Neural progenitor cell (in vitro differentiated cells): ENCODE measurements around the gene VWA5B1. TPM values are rescaled to one million over a fixed set of nuclear protein-coding genes. Genes with fewer than 3 reads are reported as not detected.

Source experiments
- DNase-seq: peaks from one replicate; pipeline ENCODE4 v3.0.0-alpha.2; 2016; ENCODE audit warnings: low spot score
- H2AFZ ChIP-seq: fragments of 200-600 bp; sonication (generic); replicated peaks from 2 replicates; pipeline ENCODE4 v1.6.1; 2016; ENCODE audit warnings: antibody characterized with exemption
- H3F3A ChIP-seq: fragments of 200-600 bp; sonication (generic); 2 replicates; pipeline ENCODE4 v1.6.1; 2016; ENCODE audit warnings: antibody characterized with exemption, low read depth
- H3K27ac ChIP-seq: fragments of 200-600 bp; sonication (generic); 2 replicates; pipeline ENCODE4 v1.5.1; 2016; ENCODE audit warnings: mild to moderate bottlenecking
- H3K27me3 ChIP-seq: fragments of 200-600 bp; sonication (generic); 2 replicates; pipeline ENCODE4 v1.6.1; 2016; ENCODE audit warnings: mild to moderate bottlenecking, moderate library complexity
- H3K36me3 ChIP-seq: fragments of 200-600 bp; sonication (generic); 2 replicates; pipeline ENCODE4 v1.5.1; 2016
- H3K4me1 ChIP-seq: fragments of 200-600 bp; sonication (generic); 2 replicates; pipeline ENCODE4 v1.6.1; 2016; ENCODE audit warnings: mixed run types
- H3K4me2 ChIP-seq: fragments of 200-600 bp; sonication (generic); 2 replicates; pipeline ENCODE4 v1.6.1; 2016
- H3K4me3 ChIP-seq: fragments of 200-600 bp; sonication (generic); 2 replicates; pipeline ENCODE4 v1.5.1; 2016
- H3K79me2 ChIP-seq: fragments of 200-600 bp; sonication (generic); 2 replicates; pipeline ENCODE4 v1.6.1; 2016; ENCODE audit warnings: low read depth
- H3K9ac ChIP-seq: fragments of 200-600 bp; sonication (generic); 2 replicates; pipeline ENCODE4 v1.6.1; 2016
- H3K9me3 ChIP-seq: fragments of 200-600 bp; sonication (generic); 2 replicates; pipeline ENCODE4 v1.5.1; 2016; ENCODE audit warnings: low read depth
- H4K20me1 ChIP-seq: fragments of 200-600 bp; sonication (generic); 2 replicates; pipeline ENCODE4 v1.6.1; 2016; ENCODE audit warnings: low read depth
- H3K27ac Mint-ChIP-seq: 3 replicates; pipeline ENCODE4 v1.8.0; 2021; ENCODE audit warnings: mixed read lengths
- H3K27me3 Mint-ChIP-seq: 2 replicates; pipeline ENCODE4 v1.8.0; 2022; ENCODE audit warnings: low read depth, mild to moderate bottlenecking, inconsistent platforms, moderate library complexity, mixed read lengths; ENCODE audit not compliant: insufficient read depth
- H3K36me3 Mint-ChIP-seq: 3 replicates; pipeline ENCODE4 v1.8.0; 2021; ENCODE audit warnings: mixed read lengths
- H3K4me1 Mint-ChIP-seq: 3 replicates; pipeline ENCODE4 v1.8.0; 2021; ENCODE audit warnings: mixed read lengths
- H3K4me3 Mint-ChIP-seq: 3 replicates; pipeline ENCODE4 v1.8.0; 2021; ENCODE audit warnings: mild to moderate bottlenecking, moderate library complexity, mixed read lengths
- H3K9me3 Mint-ChIP-seq: 3 replicates; pipeline ENCODE4 v1.8.0; 2020; ENCODE audit warnings: mixed read lengths
- EZH2 ChIP-seq: fragments of 200-600 bp; sonication (generic); IDR thresholded peaks from 2 replicates; pipeline ENCODE4 v1.6.1; 2017; ENCODE audit warnings: antibody characterized with exemption, mild to moderate bottlenecking, moderate library complexity
- EZH2phosphoT487 ChIP-seq: fragments of 200-600 bp; sonication (generic); IDR thresholded peaks from 2 replicates; pipeline ENCODE4 v1.6.1; 2017; ENCODE audit warnings: antibody characterized with exemption
- total RNA-seq: library from RNA; depleted of rRNA; stranded (reverse); fragments of >200 nt; gene quantifications from 2 replicates; pipeline ENCODE4 v1.2.3, GENCODE V29; 2015; ENCODE audit warnings: low replicate concordance
- TF ChIP-seq, protein P1 (sequence below): fragments of 200-600 bp; sonication (generic); IDR thresholded peaks from 2 replicates; pipeline ENCODE4 v1.5.1; 2017; ENCODE audit warnings: antibody characterized with exemption, mild to moderate bottlenecking

Gene VWA5B1
- total RNA-seq, 1 donor from 2014 or later, result not detected

GRCh38 chr1:20259646-20260045 lies 31.0 kb upstream of the VWA5B1 start:
- no peak overlapping the region for H3K9ac ChIP-seq
- Mint-ChIP-seq H3K9me3 (no peaks in the 10 kb centered on the region), H3K4me1 (peaks cover 9% of the 10 kb centered on the region), H3K27ac (no peak overlapping the region), H3K36me3 (no peaks in the 10 kb centered on the region), H3K4me3 (no peak overlapping the region), H3K27me3 (peaks cover 12% of the 10 kb centered on the region)
- no peaks in the 10 kb centered on the region for H3K79me2 ChIP-seq
- TF ChIP-seq EZH2 (no peak), EZH2phosphoT487 (no peak)
- TF ChIP-seq, protein P1, sequence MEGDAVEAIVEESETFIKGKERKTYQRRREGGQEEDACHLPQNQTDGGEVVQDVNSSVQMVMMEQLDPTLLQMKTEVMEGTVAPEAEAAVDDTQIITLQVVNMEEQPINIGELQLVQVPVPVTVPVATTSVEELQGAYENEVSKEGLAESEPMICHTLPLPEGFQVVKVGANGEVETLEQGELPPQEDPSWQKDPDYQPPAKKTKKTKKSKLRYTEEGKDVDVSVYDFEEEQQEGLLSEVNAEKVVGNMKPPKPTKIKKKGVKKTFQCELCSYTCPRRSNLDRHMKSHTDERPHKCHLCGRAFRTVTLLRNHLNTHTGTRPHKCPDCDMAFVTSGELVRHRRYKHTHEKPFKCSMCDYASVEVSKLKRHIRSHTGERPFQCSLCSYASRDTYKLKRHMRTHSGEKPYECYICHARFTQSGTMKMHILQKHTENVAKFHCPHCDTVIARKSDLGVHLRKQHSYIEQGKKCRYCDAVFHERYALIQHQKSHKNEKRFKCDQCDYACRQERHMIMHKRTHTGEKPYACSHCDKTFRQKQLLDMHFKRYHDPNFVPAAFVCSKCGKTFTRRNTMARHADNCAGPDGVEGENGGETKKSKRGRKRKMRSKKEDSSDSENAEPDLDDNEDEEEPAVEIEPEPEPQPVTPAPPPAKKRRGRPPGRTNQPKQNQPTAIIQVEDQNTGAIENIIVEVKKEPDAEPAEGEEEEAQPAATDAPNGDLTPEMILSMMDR, result no peak
- no peak for DNase-seq
- H3K4me3 ChIP-seq, result no peak overlapping the region
- H3K4me1 ChIP-seq, result no peaks in the 10 kb centered on the region
- no peaks in the 10 kb centered on the region for H3F3A ChIP-seq
- no peaks in the 10 kb centered on the region for H3K27me3 ChIP-seq
- no peaks in the 10 kb centered on the region for H3K36me3 ChIP-seq
- no peak overlapping the region for H3K4me2 ChIP-seq
- no peaks in the 10 kb centered on the region for H4K20me1 ChIP-seq
- no peak overlapping the region for H2AFZ ChIP-seq
- no peaks in the 10 kb centered on the region for H3K9me3 ChIP-seq
- H3K27ac ChIP-seq, result no peak overlapping the region

DNA sequence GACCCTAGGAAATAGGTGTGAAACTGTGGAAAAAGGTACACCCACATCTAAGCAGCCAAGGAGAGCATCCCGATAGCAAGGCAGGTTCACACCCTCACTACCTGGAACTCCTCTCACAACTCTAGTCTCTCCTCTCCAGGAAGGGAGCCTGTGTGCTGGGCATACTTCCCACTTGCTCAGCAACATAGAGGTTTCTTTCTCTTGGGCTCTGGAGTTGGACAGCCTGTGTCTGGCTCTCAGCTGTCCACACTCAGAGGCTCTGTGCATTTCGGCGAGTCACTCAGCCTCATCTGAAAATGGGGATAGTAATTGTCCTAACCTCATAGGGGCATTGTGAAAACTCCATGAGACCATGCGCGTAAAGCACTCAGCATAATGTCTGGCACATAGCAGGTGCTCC lies 29.6 kb upstream of the VWA5B1 start:
- Histone ChIP-seq H3K36me3 (no peaks in the 10 kb centered on the region), H3K27me3 (no peaks in the 10 kb centered on the region), H3K27ac (no peak overlapping the region), H3K9me3 (no peaks in the 10 kb centered on the region), H3F3A (no peaks in the 10 kb centered on the region), H2AFZ (no peak overlapping the region), H3K79me2 (no peaks in the 10 kb centered on the region), H4K20me1 (no peaks in the 10 kb centered on the region), H3K4me1 (no peaks in the 10 kb centered on the region), H3K4me3 (no peak overlapping the region), H3K4me2 (no peak overlapping the region), H3K9ac (no peak overlapping the region)
- Mint-ChIP-seq H3K9me3 (no peaks in the 10 kb centered on the region), H3K27ac (peak overlapping the region; percentile 42), H3K4me3 (no peak overlapping the region), H3K27me3 (peaks cover 10% of the 10 kb centered on the region), H3K4me1 (peaks cover 7% of the 10 kb centered on the region), H3K36me3 (no peaks in the 10 kb centered on the region)
- DNase-seq, result no peak
- no peak for TF ChIP-seq EZH2
- TF ChIP-seq EZH2phosphoT487, result no peak
- TF ChIP-seq, protein P1, result no peak

DNA sequence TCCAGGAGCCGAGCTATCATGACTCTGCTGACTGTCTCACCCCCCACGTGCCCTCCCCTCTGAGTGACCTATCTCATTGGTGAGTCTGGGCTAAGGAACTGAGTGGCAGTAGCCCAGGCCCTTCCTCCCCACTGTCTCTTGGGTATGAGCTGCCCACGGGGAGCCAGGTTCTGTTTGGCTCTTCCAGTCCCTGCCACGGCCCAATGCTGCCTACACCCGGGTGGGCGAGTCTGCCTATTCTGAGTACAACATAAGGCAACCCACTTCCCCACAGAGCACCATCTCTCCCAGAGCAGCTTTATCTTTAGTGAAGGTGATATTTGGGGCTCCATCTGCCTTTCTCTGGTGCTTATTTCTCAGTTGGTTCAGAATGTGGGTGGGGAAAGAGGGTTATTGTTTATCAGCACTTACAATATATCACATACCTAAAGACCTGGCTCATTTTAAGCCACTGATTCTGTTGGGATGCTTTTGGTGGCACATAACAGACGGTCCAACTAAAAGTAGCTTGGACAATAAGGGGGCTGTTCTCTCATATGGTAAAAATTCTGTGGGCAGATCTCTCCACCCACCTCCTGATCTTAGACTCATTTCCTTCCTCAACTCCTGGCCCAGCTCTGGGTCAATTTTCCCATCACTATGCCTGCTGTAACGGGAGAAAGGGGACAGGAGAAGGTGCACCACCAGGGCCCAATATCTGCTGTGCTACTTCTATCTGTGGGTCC lies 27.7 kb upstream of the VWA5B1 start:
- H3K27me3 Mint-ChIP-seq, result peaks cover 10% of the 10 kb centered on the region
- no peaks in the 10 kb centered on the region for H3F3A ChIP-seq
- no peaks in the 10 kb centered on the region for H4K20me1 ChIP-seq
- H3K27ac ChIP-seq, result no peak overlapping the region
- no peak overlapping the region for H3K27ac Mint-ChIP-seq
- no peak overlapping the region for H3K4me3 Mint-ChIP-seq
- peaks cover under 1% of the 10 kb centered on the region for H3K27me3 ChIP-seq
- no peak overlapping the region for H2AFZ ChIP-seq
- H3K79me2 ChIP-seq, result no peaks in the 10 kb centered on the region
- H3K4me1 ChIP-seq, result no peaks in the 10 kb centered on the region
- H3K4me3 ChIP-seq, result no peak overlapping the region
- H3K36me3 Mint-ChIP-seq, result no peaks in the 10 kb centered on the region
- H3K9me3 Mint-ChIP-seq, result no peaks in the 10 kb centered on the region
- no peak for DNase-seq
- no peaks in the 10 kb centered on the region for H3K36me3 ChIP-seq
- peaks cover 9% of the 10 kb centered on the region for H3K4me1 Mint-ChIP-seq
- H3K9ac ChIP-seq, result no peak overlapping the region
- no peak overlapping the region for H3K4me2 ChIP-seq
- TF ChIP-seq EZH2phosphoT487 (no peak), EZH2 (no peak)
- TF ChIP-seq, protein P1, result no peak
- no peaks in the 10 kb centered on the region for H3K9me3 ChIP-seq
